Hindlimb muscle (tissue), 1 donor: ENCODE data around the gene TSPAN5. TPM values are rescaled to one million over a fixed set of nuclear protein-coding genes. Genes with fewer than 3 reads are reported as not detected.

ENCODE experiments used
- DNase-seq: peaks from one replicate; pipeline ENCODE4 v3.0.0-alpha.2; 2013
- polyA plus RNA-seq: library from polyadenylated mRNA; unstranded; fragments of 120-200 nt; gene quantifications from one replicate; pipeline ENCODE4 v1.2.1, GENCODE V29; 2013; ENCODE audit not compliant: insufficient read length

TSPAN5 gene
- polyA plus RNA-seq, 1 donor: 12.4 TPM

DNA sequence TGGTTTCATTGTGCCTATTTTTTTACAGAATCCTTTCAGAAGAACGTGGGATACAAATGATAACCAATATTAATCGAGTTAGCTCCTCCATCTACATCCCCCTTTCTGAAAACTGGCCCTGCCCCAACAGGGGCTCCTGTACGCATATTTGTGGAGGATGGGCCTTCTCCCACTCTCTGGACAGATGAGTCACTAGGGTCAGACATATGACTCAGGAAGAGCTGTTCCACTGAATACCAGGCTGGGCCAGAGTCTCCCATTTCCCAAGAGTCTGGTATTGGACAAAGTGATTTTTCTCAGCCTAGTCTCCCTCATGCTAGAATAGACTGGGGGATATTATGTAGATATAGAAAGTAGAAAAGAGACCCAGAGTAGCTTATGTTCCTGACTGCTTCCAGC, 142.4 kb downstream of the TSPAN5 start:
- no peak for DNase-seq

DNA sequence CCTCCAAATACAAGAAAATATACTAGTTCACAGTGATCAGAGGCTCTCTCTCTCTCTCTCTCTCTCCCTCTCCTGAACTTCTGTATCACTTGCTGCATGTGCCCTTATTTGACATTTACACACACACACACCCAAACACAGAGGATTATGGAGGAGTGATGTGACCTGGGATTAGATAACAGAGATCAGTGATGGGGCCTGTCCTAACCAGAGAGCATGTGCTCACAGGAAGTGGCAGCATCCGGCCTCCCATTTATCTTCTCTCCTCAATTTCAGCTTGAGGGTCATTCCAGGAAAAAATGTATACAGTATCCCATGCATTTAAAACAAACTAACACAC, 143.0 kb downstream of the TSPAN5 start:
- DNase-seq: no peak

DNA sequence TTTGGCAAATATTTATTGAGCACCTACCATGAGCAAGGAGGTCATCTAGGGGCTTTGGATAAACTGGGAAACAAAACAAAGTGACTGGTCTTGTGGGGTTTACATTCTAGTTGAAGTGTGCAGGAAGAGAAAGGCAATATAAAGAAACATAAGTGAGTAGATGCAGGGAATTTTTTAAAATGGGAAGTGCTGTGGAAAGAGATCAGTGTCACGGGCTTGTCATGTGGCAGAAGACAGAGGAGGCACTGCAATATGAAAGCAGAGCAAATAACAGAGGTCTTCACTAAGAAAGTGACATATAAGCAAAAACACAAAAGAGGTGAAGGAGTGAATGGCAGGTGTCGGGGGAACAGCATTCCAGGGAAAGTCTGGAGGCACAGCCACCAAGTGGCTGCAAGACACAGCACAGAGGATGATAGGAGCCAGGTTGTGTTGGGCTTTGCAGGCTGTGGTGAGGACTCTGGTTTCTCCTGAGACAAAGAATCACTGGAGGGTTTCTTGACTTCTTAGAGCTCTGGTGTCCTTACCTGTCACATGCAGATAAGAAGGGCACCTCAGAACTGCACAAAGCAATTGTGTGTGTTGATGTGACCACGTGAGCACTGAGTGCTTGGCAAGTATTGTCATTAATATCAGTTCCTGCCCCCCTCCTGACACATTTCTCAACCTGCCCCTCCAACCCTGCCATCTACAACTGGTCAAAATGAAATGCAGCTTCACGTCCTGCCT, 143.5 kb downstream of the TSPAN5 start:
- no peak for DNase-seq

DNA sequence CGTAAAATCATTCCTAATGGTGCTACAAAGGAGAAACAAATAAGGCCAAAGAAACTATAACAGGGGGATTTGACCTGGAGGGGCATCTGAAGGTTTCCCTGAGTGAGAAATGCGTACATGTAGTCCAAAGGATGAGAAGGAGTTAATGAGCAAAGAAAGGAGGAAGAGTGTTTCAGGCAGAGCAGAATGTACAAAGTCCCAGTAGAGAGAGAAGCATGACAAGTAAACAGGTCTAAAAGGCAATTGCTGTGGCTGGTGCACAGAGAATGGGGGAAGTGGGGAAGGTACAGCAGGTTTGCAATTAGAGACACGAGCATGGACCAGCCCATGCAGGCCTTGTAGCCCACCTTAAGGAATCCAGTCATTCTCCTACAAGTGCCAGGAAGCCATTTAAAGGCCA, 145.5 kb downstream of the TSPAN5 start:
- DNase-seq: no peak

DNA sequence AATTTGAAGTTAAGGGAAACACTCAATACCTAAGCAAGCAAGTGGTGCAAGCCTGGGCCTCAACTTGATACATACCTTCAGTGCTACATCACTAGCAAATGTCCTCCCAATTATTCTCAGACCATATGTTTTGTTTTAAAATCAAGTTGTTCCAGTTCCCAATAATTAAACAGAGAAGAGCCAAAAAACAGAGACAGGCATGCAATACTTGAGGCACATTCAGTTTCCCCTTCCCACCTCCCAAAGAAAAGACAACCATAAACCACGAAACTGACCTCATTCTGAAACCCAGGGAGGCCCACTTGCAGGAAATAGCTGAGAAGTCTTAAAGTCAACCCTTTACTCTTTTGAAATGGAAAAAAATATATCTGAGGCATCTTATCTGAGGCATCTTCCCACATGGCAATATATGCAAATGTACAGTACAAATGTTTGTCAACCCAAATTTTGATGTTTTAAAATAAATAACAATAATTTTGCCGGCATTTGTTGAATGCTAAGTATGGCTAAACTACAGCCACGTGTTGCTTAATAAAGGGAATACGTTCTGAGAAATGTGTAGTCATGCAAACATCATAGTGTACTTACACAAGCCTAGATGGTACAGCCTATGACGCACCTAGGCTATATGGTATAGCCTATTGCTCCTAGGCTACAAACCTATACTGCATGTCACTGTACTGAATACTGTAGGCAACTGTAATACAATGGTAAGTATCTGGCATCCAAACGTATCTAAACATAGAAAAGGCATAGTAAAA, 147.5 kb downstream of the TSPAN5 start:
- DNase-seq: peak; percentile 72

DNA sequence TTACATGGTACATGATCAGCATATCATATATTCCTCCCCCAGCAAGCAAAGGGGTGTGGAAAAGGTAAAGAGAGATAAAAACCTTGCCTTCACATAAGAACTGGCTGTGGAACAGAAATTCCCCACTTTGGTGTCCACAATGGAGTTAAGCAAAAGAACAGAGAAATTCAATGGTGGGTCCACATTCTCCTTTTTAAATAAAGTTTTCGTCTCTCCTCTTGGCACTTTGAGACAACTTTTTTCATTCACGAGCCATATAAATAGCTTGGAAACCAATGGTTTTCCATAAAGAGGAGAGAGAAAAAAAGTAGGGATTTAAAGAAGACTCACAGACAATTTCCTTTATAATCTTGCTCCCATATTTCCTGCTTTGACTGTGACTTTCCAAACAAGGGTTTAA, 148.1 kb downstream of the TSPAN5 start:
- no peak for DNase-seq

DNA sequence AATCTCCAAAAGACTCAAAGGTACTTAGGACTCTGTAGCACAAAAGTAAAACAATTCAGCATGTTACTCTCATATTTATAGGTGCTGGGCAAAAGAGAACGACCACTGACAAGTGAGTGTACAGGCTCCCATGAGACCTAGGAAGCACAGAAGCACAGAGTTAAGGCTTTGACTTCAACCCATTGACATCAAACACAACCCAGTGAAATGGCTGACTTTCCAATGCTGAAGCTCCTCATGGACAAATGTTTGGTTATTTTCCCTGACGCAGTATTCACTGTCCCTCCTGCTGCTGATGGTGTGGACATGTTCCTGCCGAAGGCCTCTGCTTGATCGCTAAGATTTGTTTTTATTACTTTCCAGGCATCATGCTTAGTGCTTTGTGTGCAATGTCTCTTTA, 148.7 kb downstream of the TSPAN5 start:
- DNase-seq: no peak

DNA sequence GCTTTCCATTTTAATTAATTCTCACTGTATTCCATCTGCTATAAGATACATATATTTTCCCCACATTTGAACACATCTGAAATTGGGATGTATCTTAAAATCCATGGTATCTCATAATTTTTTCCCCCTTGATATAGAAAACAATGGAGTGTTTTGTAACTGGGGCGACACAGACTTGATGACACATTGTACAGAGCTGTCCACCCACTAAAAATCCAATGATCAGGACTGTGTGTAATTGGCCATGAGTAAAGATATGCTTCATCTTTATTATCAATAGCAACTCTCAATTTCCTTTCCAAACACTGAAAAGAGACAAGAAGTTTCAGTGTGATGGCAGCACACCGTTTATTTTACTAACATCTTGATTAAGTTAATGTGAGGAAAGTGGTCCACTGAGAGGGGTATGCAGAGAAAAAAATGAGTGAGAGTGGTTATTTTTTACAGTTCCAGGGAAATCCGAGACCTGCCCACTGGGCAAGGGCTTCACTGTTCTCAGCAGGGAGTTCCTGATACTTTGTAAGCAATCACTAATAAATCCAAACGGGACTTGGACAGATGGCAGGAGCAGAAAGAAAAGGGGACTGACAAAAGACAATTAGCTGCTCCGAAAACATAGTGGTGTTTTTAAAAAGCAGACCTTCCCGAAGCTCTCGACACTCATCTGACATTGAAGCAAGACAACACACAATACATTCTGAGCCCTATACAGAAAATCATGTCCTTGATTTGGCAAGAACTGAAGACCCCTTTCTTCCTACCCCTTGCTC, 149.4 kb downstream of the TSPAN5 start:
- no peak for DNase-seq

DNA sequence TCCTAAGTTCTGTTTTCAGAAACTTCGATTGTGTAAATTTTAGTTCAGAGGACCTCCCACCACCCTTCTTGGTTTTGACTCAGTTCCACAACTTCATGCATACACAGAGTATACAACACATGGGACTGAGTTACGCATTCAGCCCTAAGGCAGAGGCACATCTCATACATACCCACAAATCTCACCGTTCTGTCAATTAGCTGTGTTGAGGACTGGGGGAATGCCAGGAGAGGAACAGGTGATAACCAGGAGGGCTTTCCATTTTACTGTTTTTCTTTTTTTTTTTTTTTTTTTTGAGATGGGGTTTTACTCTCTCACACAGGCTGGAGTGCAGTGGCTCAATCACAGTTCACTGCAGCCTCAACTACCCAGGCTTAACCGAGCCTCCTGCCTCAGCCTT, 150.2 kb downstream of the TSPAN5 start:
- no peak for DNase-seq

DNA sequence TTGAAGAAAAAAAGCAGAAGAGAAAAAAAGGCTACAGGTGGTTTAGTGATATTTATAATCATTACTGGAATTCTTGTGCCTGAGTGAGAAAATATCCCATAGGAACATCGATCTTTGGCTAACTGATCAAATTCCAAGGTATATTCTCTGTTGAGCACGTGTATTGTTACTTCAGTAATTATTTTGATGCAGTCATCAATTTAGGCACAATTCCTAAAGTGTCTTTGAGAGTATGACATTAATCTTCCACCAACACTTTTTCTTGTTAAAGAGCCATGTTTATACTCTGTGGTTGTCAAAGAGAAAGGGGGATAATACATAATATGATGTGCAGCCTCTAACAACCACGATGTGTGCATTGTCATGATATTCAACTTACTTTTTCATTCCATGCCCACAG, 151.1 kb downstream of the TSPAN5 start:
- DNase-seq: no peak

DNA sequence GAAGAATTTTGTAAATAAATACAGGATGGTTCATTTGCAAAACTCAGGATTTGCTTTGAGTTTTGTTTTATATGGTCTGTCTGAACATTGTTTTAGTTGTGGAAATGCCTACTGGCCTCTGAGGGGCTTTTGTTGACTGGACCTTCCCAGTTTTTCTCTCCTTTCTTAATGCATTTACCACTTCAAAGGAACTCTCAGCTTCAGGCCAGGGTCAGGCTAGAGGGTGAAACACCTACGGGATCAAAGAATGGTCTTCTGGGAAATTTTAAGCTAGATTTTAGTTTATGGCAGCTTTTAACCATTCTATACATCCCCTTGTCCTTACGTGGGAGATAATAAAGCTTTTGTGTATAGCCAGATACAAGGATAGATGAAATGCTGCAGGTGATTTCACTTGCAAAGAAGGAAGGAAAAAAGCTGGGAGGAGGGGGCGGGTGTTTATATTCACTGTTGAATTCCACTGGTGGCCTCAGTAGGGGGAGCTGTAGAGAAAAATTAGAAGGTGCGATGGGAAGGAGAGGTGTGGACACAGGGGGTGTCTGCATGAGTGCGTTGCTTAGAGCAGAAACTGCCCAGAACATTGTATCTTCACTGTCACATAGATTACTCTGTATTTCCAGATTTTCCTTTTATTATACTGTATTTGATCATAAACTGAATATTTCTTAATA, 151.8 kb downstream of the TSPAN5 start:
- no peak for DNase-seq

DNA sequence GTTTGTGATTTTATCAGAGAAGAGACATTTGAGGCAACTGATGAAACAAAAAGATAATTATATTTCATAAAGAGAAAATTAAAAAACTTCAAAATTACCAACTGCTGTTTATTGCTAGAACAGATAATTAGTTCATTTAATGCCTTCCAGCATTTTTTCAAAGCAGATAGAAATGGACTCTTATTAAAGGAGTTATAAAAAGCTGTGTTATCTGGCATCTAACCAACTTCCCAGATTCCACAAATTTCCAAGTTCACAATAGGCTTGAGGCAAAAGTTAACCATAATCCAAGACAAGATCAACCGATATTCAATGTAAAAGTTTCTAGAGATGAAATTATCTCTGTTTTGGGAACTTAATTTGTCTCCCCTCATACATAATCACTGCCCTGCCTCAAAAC, 152.4 kb downstream of the TSPAN5 start:
- no peak for DNase-seq

DNA sequence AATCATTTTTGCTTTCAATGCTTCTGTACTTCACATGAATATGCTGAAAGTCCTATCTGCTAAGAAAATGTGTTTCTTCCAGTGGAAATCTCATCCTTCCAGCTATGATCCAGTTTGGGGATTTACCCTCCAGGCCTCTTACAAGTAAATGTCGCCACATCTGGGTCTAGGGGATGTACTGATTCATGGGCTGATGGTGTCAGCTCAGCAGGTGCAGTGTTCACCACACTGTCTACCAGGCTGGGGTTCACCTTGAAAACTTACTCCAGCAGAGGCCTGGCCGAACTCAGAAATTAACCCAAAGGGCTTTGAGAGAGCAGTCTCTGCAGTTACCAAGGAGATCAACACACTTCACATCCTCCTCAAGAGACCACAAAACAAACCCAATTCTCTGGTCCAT, 154.3 kb downstream of the TSPAN5 start:
- DNase-seq: no peak

DNA sequence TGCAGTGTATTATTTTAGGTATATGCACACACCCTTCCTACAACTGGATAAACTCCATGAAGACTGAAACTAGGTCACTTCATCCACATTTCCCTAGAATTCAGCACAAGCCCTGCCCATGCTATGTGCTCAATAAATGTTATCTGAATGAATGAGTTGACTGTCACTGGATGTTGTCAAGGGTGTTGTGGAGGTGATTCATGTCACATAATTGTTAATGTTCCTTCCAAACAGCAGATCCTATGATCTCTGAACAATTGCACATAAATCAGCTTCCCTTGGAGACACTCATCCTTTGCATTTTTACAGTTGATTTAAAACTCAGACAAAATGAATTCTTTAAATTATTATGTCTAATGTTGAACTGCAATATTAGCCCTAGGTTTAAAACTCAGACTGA, 154.7 kb downstream of the TSPAN5 start:
- no peak for DNase-seq

DNA sequence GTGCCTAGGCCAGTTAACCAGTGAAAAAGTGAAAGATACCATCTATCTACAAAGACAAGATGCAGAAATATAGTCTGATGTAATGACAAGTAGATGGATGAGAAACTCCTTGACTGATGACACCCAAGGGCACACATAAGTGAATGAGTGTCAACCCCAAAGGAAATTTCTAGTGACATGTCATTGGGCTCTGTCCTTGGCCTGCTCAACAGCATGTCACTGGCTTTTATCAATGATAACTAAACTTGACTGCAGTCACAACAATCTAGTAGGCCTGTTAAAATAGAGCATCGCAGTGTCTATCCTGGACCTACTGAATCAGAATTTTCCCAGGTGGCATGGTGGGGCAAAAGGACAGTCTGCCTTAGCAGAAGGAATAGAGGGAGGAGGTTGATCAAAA, 155.8 kb downstream of the TSPAN5 start:
- no peak for DNase-seq

DNA sequence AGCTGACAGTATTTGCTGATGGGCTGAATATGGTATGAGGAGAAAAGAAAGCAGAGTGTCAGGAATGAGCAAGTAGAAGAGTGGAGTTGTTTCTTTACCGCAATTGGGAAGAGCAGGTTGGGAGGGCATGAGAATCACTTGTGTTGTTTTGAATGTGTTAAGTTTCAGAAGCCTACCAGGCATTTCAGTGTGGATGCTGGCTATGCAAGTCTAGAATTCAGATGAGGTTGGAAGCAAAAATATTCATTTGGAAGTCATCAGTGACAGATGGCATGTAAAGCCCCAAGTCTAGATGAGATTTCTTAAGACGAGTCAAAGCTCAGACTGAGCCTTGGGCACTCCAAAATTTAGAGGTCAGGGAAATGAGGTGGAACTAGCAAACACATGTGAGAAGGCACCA, 156.4 kb downstream of the TSPAN5 start:
- no peak for DNase-seq

DNA sequence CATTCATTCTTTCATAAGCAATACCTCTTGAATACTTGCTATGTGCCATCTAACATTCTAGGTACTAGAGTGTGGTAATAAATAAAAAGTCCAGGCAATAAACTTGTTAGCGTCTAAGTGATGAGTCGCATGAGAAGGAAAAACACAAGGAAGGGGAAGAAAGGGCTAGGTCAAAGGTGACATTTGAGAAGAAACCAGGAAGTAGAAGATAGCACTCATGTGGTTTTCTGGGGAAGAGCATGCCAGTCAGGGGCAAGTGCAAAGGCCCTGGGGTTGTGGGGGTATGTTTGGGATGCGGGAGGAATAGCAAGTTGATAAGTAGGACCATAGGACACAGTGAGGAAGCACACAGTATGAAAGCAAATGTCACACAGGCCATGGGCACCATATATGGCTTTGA, 157.0 kb downstream of the TSPAN5 start:
- no peak for DNase-seq

DNA sequence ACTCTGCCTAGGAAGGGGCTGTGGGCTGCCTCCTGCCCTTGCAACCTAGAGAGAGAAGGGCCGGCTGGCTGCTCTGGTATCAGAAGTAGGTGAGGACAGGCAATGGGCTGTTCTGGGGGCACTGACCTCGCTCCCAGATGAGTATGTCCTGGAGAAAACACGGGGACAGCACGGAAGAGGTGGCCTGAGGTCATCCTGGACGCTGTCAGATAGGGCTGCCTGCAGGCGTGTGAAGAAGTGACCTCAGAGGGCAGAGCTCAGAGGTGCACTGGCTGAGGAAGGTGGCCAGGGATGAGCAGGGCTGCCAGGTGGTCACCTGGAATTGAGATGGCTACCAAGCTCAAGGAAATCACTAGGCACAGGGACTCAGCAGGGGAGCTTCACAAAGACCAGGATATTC, 159.6 kb downstream of the TSPAN5 start:
- no peak for DNase-seq

DNA sequence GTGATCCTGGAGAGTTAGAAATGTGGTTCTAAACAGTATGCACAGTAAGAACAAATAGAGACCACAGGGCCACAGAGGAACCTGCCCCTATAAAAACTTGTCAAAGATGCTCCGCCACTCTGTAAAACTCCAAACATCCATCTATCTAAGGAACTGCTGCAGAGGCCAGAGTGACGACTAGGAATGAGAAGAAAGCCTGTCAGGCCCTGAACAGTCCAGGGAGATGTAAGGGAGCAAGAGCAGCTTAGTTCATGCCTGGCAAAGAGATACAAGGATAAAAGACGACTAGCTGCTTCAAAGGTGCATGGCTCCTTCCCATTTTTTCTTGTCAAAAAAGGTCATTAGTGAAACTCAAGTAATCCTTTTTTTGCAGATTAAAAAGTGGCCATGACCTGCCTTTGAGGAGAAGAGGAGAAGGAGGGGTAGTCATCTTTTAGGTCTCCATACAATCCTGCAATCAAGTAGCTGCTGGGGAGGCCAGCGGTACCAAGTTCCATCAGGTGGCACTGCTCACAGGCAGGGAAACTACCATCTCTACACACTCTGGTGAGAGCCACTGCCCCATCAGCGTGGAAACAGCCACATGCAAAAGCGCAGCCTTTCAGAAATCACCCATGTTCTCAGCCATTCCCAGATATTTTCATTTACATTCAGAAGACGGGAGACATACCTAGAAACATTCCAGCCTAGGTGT, 162.1 kb downstream of the TSPAN5 start:
- no peak for DNase-seq

DNA sequence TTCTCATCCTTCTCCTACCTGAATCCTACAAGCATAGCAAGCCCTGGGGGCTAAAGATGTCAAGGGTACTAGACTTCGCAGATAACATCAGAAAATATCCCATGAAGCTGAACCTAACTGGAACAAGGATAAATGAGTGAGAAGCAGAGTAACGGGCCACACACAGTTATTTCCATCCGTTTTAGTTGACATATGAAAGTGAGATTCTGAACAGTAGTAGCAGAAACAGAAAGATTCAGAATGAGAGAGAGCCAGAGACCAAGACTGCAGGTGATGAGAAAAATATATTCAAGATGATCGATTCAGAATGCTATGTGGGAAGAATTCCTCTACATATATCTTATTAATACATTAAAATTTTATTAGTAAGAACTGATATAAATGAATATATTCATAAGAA, 165.1 kb downstream of the TSPAN5 start:
- no peak for DNase-seq

DNA sequence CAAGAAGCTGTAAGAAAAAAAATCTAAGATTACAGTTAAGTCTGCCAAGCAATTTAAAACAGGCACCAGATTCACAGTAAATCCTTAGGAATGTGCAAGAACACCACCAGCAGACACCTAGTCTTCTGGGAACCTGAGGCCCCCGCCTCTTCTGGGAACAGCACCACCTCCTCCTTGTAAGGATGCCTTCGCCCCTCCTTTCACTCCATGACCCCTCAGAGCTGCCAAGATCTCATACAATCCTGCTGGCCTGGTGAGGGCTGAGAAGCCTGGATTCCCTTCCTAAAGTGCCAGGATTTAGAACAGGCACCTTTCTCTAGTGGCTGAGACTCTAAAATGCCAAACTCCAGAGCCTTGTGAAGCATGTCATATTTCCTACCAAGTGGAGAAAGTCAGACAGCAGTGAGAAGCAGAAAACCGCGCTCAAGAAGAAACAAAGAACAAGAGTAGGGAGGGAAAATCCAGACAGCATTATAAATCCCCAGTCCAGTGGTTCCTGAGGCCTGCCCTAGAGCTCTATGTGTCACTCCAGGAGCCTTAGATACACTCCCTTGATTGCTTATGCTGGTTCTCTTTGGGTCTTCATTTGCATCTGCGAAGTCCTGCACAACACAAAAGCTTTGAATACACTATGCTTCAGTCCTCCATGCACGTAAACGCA, 166.4 kb downstream of the TSPAN5 start:
- no peak for DNase-seq

DNA sequence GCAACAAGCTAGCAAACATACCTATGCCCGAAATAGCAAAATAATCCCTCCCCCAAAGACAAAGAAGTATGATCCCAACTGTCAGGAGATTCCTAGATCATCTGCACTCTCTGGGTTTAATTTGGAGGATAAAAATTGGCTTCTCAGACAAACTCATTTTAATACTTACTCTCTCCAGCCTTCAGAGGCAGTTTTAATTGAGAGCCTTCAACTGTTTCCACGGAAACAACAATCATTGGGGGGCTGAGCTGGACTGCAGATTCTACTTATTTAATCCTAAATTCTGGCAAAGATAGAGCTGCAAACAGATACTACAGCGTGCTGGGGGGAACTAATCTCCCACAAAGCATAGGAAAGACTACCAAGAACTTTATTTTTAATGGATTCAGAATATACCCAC, 168.2 kb downstream of the TSPAN5 start:
- DNase-seq: no peak
